ENCODE data around the gene POLR2C. TPM values are rescaled to one million over a fixed set of nuclear protein-coding genes. Genes with fewer than 3 reads are reported as not detected.

POLR2C gene
- total and polyA plus RNA-seq, 2 of the 13 experiments (the other 11 are each of a cell fraction or from before 2014, with no cell fraction given): 104 to 216 TPM

DNA sequence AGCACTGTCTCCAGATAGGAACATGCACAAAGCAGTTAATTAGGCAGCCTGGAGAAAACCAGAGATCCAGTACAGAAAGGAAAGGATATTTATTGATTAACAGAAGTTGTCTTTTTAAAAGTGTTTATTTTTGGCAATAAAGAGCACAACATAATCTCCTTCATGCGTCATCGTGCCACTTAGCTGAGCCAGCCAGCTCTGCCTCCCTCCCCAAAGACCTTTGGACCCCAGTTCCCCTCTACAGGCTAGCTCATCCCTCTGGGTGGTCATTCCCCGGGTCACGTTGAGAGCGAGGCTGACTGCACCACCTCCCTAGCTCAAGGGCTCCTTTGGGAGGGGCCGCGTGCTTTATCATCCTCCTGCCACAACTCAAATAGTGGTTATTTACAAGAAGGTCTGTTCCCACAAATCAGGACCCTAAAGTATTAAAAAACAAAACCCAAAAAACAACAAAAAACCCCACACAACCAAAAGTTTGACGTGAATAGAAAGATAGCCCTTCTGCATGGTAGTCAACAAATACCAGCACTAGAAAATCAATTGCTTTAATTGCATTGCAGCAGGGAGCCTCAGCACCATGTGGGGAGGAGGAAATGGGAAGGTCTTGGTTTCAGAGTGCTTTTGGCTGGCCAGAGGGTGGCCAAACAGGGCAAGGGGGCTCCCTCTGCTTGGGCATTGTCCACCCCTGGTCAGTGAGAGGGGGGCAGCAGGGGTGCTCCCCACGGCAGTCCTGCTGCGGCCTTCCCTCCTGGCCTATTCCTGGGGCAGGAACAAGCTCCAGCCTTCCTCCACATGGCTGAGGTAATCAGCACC lies 9.6 kb downstream of the POLR2C start (continued):
- TF ChIP-seq CBX1 (IDR thresholded peaks at IDR 0.05; ENCODE audit: low read depth) (peak; percentile 63), SOX5 (CRISPR knock-in tag; IDR thresholded peaks at IDR 0.05; ENCODE audit: borderline replicate concordance) (peak; percentile 59; the same call in 1 of the 2 replicates), ZNF709 (CRISPR knock-in tag; IDR thresholded peaks at IDR 0.05) (no peak), HCFC1 (IDR thresholded peaks at IDR 0.05; ENCODE audit: low read depth, low read length) (no peak), ZNF746 (CRISPR knock-in tag; IDR thresholded peaks at IDR 0.05) (peak; percentile 91), GATAD1 (CRISPR knock-in tag; IDR thresholded peaks at IDR 0.05) (0 out of 2 replicates have a peak, but pooled peaks have one; percentile 56), ASH2L (IDR thresholded peaks at IDR 0.05; ENCODE audit: insufficient read length, low read depth, low read length) (peak; percentile 87), NONO (IDR thresholded peaks at IDR 0.05) (no peak), NONO (CRISPR knock-in tag; conservative IDR thresholded peaks at IDR 0.05) (no peak; the same call in 1 of the 2 replicates), TBX3 (IDR thresholded peaks at IDR 0.05; ENCODE audit: borderline replicate concordance) (no peak; the same call in 1 of the 2 replicates), SMYD3 (CRISPR knock-in tag; IDR thresholded peaks at IDR 0.05) (no peak), HNF4G (IDR thresholded peaks at IDR 0.05; ENCODE audit: borderline replicate concordance, low read depth, low read length) (peak; percentile 95), HNF4G (CRISPR knock-in tag; IDR thresholded peaks at IDR 0.05; ENCODE audit: borderline replicate concordance, low read depth) (peak; percentile 98), SIN3B (IDR thresholded peaks at IDR 0.05; ENCODE audit: low read length) (no peak), PCBP1 (IDR thresholded peaks at IDR 0.05; ENCODE audit: borderline replicate concordance, low read depth, low read length) (no peak), FOXP1 (IDR thresholded peaks at IDR 0.05) (peak; percentile 42; the same call in 1 of the 2 replicates), FOXP1 (CRISPR knock-in tag; IDR thresholded peaks at IDR 0.05) (peak; percentile 67), POLR2AphosphoS5 (IDR thresholded peaks at IDR 0.05; ENCODE audit: low read depth, low read length) (peak; percentile 67), ZSCAN31 (CRISPR knock-in tag; IDR thresholded peaks at IDR 0.05; ENCODE audit: low read depth) (no peak)
- TF ChIP-seq, protein P1, sequence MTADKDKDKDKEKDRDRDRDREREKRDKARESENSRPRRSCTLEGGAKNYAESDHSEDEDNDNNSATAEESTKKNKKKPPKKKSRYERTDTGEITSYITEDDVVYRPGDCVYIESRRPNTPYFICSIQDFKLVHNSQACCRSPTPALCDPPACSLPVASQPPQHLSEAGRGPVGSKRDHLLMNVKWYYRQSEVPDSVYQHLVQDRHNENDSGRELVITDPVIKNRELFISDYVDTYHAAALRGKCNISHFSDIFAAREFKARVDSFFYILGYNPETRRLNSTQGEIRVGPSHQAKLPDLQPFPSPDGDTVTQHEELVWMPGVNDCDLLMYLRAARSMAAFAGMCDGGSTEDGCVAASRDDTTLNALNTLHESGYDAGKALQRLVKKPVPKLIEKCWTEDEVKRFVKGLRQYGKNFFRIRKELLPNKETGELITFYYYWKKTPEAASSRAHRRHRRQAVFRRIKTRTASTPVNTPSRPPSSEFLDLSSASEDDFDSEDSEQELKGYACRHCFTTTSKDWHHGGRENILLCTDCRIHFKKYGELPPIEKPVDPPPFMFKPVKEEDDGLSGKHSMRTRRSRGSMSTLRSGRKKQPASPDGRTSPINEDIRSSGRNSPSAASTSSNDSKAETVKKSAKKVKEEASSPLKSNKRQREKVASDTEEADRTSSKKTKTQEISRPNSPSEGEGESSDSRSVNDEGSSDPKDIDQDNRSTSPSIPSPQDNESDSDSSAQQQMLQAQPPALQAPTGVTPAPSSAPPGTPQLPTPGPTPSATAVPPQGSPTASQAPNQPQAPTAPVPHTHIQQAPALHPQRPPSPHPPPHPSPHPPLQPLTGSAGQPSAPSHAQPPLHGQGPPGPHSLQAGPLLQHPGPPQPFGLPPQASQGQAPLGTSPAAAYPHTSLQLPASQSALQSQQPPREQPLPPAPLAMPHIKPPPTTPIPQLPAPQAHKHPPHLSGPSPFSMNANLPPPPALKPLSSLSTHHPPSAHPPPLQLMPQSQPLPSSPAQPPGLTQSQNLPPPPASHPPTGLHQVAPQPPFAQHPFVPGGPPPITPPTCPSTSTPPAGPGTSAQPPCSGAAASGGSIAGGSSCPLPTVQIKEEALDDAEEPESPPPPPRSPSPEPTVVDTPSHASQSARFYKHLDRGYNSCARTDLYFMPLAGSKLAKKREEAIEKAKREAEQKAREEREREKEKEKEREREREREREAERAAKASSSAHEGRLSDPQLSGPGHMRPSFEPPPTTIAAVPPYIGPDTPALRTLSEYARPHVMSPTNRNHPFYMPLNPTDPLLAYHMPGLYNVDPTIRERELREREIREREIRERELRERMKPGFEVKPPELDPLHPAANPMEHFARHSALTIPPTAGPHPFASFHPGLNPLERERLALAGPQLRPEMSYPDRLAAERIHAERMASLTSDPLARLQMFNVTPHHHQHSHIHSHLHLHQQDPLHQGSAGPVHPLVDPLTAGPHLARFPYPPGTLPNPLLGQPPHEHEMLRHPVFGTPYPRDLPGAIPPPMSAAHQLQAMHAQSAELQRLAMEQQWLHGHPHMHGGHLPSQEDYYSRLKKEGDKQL (CRISPR knock-in tag; IDR thresholded peaks at IDR 0.05; ENCODE audit: low read depth): 0 out of 2 replicates have a peak, but pooled peaks have one; percentile 46
- TF ChIP-seq, protein P2, sequence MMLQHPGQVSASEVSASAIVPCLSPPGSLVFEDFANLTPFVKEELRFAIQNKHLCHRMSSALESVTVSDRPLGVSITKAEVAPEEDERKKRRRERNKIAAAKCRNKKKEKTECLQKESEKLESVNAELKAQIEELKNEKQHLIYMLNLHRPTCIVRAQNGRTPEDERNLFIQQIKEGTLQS (CRISPR knock-in tag; IDR thresholded peaks at IDR 0.05): 0 out of 2 replicates have a peak, but pooled peaks have one; percentile 47
- TF ChIP-seq, protein P3, sequence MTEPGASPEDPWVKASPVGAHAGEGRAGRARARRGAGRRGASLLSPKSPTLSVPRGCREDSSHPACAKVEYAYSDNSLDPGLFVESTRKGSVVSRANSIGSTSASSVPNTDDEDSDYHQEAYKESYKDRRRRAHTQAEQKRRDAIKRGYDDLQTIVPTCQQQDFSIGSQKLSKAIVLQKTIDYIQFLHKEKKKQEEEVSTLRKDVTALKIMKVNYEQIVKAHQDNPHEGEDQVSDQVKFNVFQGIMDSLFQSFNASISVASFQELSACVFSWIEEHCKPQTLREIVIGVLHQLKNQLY (CRISPR knock-in tag; IDR thresholded peaks at IDR 0.05): peak; percentile 70
